SU-DHL-6 (cell line): ENCODE results near the gene CC2D2B.

Experiments used
- CTCF ChIP-seq: fragments of 200-600 bp; sonication (generic); IDR thresholded peaks from one replicate; pipeline ENCODE4 v1.5.1; 2017; ENCODE audit warnings: antibody characterized with exemption, mild to moderate bottlenecking, low read length, moderate library complexity; ENCODE audit not compliant: insufficient read depth, poor library complexity, severe bottlenecking
- EZH2phosphoT487 ChIP-seq: fragments of 200-600 bp; sonication (generic), shearing (Covaris generic); conservative IDR thresholded peaks from 2 replicates; pipeline ENCODE4 v1.6.1; 2018; ENCODE audit warnings: mild to moderate bottlenecking, antibody characterized with exemption, low read length, moderate library complexity, mixed read lengths

GRCh38 chr10:95963202-95963990 is 55.6 kb downstream of the CC2D2B start:
- TF ChIP-seq EZH2phosphoT487 (no peak), CTCF (no peak)
